ENCODE measurements around the gene CAMK2B. TPM values are rescaled to one million over a fixed set of nuclear protein-coding genes. Genes with fewer than 3 reads are reported as not detected.

Gene CAMK2B
- total and polyA plus RNA-seq, 2 experiments from 2014 or later: not detected

GRCh38 chr7:44213206-44213876 is 112.1 kb downstream of the CAMK2B start:
- Mint-ChIP-seq H3K4me3 (no peak overlapping the region), H3K27ac (peak overlapping the region; percentile 87; the same call in 1 of the 2 replicates), H3K36me3 (ENCODE audit: low read depth) (peaks cover 38% of the 10 kb centered on the region), H3K4me1 (peaks cover 29% of the 10 kb centered on the region), H3K27me3 (ENCODE audit: insufficient read depth, low read depth, poor library complexity) (peaks cover 1% of the 10 kb centered on the region), H3K9me3 (no peaks in the 10 kb centered on the region)
- Histone ChIP-seq H3K27ac (ENCODE audit: low read depth) (peak overlapping the region; percentile 12; the same call in 1 of the 2 replicates), H3K9me2 (ENCODE audit: insufficient read depth) (no peaks in the 10 kb centered on the region), H3K4me1 (ENCODE audit: insufficient read depth) (peaks cover 7% of the 10 kb centered on the region), H3F3A (replicated peaks; ENCODE audit: low read depth) (no peaks in the 10 kb centered on the region), H2AFZ (no peak overlapping the region), H3K4me2 (no peak overlapping the region), H4K20me1 (replicated peaks; ENCODE audit: insufficient read depth) (peaks cover 11% of the 10 kb centered on the region; the same call in 1 of the 2 replicates), H3K79me2 (replicated peaks; ENCODE audit: insufficient read depth) (no peaks in the 10 kb centered on the region), H3K4me3 (no peak overlapping the region), H3K27me3 (ENCODE audit: insufficient read depth) (no peaks in the 10 kb centered on the region), H3K36me3 (ENCODE audit: insufficient read depth) (peaks cover 20% of the 10 kb centered on the region)
- no peak for TF ChIP-seq EZH2 (IDR thresholded peaks at IDR 0.05; ENCODE audit: low read depth, unreplicated experiment)
- DNase-seq (ENCODE audit: low spot score) (no peak), ATAC-seq (no peak)

DNA sequence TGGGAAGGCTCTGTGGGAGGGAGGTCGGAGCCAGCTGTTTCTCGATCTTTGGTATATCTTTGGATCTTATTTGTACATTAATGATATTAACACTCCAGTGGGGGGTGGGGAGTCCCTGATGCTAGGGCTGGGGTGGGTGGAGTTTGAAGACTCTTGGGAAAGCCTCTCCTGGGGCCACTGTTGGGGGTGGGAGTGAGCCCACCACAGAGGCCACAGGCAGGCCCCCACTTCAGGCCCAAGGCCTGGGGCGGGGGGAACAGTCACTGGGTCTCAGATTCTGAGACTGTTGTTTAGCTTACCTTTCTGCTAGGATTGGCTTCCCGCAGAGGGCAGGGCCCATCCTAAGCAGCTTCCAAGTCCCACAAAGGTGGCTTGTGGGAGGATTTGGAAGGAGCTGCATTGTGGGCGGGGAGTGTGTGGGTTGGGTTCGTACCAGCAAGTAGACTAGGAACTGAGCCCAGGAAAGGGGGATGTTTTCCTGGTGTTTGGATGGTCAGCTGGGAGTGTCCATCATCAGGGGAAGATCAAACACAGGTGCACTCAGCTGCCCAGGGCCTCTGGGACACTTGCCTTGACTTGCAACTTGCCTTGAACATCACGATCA is 112.7 kb downstream of the CAMK2B start:
- TF ChIP-seq EZH2phosphoT487 (IDR thresholded peaks at IDR 0.05; ENCODE audit: unreplicated experiment): no peak
- TF ChIP-seq ZNF331 (CRISPR knock-in tag; IDR thresholded peaks at IDR 0.05; ENCODE audit: low read depth): no peak
- no peak for TF ChIP-seq POLR2AphosphoS5 (IDR thresholded peaks at IDR 0.05; ENCODE audit: low read depth)
- TF ChIP-seq EZH2 (IDR thresholded peaks at IDR 0.05; ENCODE audit: low read depth, unreplicated experiment): no peak
- no peak for TF ChIP-seq STAT1 (IDR thresholded peaks at IDR 0.05; ENCODE audit: unreplicated experiment)
- no peak for TF ChIP-seq NANOG (IDR thresholded peaks at IDR 0.05; ENCODE audit: borderline replicate concordance)
- TF ChIP-seq, protein P1, sequence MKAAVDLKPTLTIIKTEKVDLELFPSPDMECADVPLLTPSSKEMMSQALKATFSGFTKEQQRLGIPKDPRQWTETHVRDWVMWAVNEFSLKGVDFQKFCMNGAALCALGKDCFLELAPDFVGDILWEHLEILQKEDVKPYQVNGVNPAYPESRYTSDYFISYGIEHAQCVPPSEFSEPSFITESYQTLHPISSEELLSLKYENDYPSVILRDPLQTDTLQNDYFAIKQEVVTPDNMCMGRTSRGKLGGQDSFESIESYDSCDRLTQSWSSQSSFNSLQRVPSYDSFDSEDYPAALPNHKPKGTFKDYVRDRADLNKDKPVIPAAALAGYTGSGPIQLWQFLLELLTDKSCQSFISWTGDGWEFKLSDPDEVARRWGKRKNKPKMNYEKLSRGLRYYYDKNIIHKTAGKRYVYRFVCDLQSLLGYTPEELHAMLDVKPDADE (IDR thresholded peaks at IDR 0.05): no peak
- TF ChIP-seq, protein P2, sequence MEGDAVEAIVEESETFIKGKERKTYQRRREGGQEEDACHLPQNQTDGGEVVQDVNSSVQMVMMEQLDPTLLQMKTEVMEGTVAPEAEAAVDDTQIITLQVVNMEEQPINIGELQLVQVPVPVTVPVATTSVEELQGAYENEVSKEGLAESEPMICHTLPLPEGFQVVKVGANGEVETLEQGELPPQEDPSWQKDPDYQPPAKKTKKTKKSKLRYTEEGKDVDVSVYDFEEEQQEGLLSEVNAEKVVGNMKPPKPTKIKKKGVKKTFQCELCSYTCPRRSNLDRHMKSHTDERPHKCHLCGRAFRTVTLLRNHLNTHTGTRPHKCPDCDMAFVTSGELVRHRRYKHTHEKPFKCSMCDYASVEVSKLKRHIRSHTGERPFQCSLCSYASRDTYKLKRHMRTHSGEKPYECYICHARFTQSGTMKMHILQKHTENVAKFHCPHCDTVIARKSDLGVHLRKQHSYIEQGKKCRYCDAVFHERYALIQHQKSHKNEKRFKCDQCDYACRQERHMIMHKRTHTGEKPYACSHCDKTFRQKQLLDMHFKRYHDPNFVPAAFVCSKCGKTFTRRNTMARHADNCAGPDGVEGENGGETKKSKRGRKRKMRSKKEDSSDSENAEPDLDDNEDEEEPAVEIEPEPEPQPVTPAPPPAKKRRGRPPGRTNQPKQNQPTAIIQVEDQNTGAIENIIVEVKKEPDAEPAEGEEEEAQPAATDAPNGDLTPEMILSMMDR (conservative IDR thresholded peaks at IDR 0.05; ENCODE audit: low read depth in 2 of 2): no peak
- no peak for TF ChIP-seq CREB1 (CRISPR knock-in tag; IDR thresholded peaks at IDR 0.05; ENCODE audit: low read depth)
- TF ChIP-seq REST (IDR thresholded peaks at IDR 0.05; ENCODE audit: unreplicated experiment): no peak
- TF ChIP-seq JUNB (IDR thresholded peaks at IDR 0.05; ENCODE audit: unreplicated experiment): no peak
- no peak overlapping the region for H3K27ac ChIP-seq (ENCODE audit: low read depth)
- Mint-ChIP-seq H3K9me3 (no peaks in the 10 kb centered on the region), H3K27ac (no peak overlapping the region), H3K27me3 (ENCODE audit: insufficient read depth, low read depth, poor library complexity) (no peaks in the 10 kb centered on the region), H3K4me1 (peaks cover 24% of the 10 kb centered on the region), H3K4me3 (no peak overlapping the region), H3K36me3 (ENCODE audit: low read depth) (peaks cover 45% of the 10 kb centered on the region)
- H4K20me1 ChIP-seq (replicated peaks; ENCODE audit: insufficient read depth): peaks cover 11% of the 10 kb centered on the region; the same call in 1 of the 2 replicates
- H3K4me1 ChIP-seq (ENCODE audit: insufficient read depth): peaks cover 7% of the 10 kb centered on the region
- H3K27me3 ChIP-seq (ENCODE audit: insufficient read depth): no peaks in the 10 kb centered on the region
- no peaks in the 10 kb centered on the region for H3F3A ChIP-seq (replicated peaks; ENCODE audit: low read depth)
- no peaks in the 10 kb centered on the region for H3K9me2 ChIP-seq (ENCODE audit: insufficient read depth)
- H3K4me3 ChIP-seq: no peak overlapping the region
- DNase-seq (ENCODE audit: low spot score) (no peak), ATAC-seq (no peak)
- no peak overlapping the region for H2AFZ ChIP-seq
- H3K36me3 ChIP-seq (ENCODE audit: insufficient read depth): peaks cover 23% of the 10 kb centered on the region
- H3K79me2 ChIP-seq (replicated peaks; ENCODE audit: insufficient read depth): no peaks in the 10 kb centered on the region
- H3K4me2 ChIP-seq: no peak overlapping the region

Data from GM23338 (cell line).